GM12878 (cell line): ENCODE measurements around the gene KRTAP3-2. TPM values are rescaled to one million over a fixed set of nuclear protein-coding genes. Genes with fewer than 3 reads are reported as not detected.
"Not testable (repeated sequence)": the region's sequence is repeated elsewhere in the genome, so short reads cannot be mapped to it uniquely, and the experiment has no call there.

ENCODE experiments used
- ATAC-seq: fragments of 200-7000 bp; cut with Tn5 transposase; 3 replicates; pipeline ENCODE4 v1.9.1; 2020; ENCODE audit warnings: mild to moderate bottlenecking, moderate library complexity
- BruUV-seq: library from RNA; stranded (reverse); fragments of 400-500 nt; replicated peaks from 2 replicates; lab custom pipeline; 2021; lab: Mats Ljungman, UMichigan
- CTCF ChIA-PET: fragments of 300-600 bp; sonication (Branson Sonifier 250); formaldehyde crosslinking; extraction: SDS; loops from one replicate; lab custom pipeline; 2021; ENCODE audit warnings: inconsistent platforms; lab: Yijun Ruan, JAX
- POLR2A ChIA-PET: fragments of 350-600 bp; formaldehyde crosslinking; extraction: SDS; loops from one replicate; lab custom pipeline; 2021; ENCODE audit warnings: inconsistent platforms; lab: Charles Lee
- RAD21 ChIA-PET: fragments of 300-600 bp; sonication (Branson Sonifier 250); formaldehyde crosslinking; loops from one replicate; lab custom pipeline; 2023; ENCODE audit warnings: antibody characterized with exemption; ENCODE audit not compliant: unreplicated experiment; lab: Charles Lee
- SMC1A ChIA-PET: fragments of 300-600 bp; sonication (Branson Sonifier 250); formaldehyde crosslinking; loops from one replicate; lab custom pipeline; 2023; ENCODE audit not compliant: unreplicated experiment, uncharacterized antibody; lab: Charles Lee
- DNase-seq: peaks from one replicate; pipeline ENCODE4 v3.0.0-alpha.2; 2011; ENCODE audit warnings: low read depth, low spot score
- FAIRE-seq: peaks from 3 replicates; lab custom pipeline; 2011; peaks lifted over from hg19 to GRCh38; lab: Jason Lieb, UNC
- H2AFZ ChIP-seq: 2 replicates; pipeline ENCODE4 v1.6.0; 2011; ENCODE audit warnings: low read depth, low read length, control low read depth; ENCODE audit not compliant: control insufficient read depth
- H3K27ac ChIP-seq: 2 replicates; pipeline ENCODE4 v1.5.1; 2011; ENCODE audit warnings: control low read depth; ENCODE audit not compliant: control insufficient read depth, insufficient read depth
- H3K27me3 ChIP-seq, 2 experiments: replicated peaks in 1 of 2; 2 replicates each; pipeline versions ENCODE4 v1.6.0 to v1.6.1; 2011; ENCODE audit warnings: low read length in 1 of 2; ENCODE audit not compliant: control insufficient read depth in 2 of 2, insufficient read depth in 2 of 2
- H3K36me3 ChIP-seq, 2 experiments: 2 replicates each; pipeline ENCODE4 v1.5.1; 2011; ENCODE audit warnings: low read length in 1 of 2; ENCODE audit not compliant: control insufficient read depth in 2 of 2, insufficient read depth in 2 of 2
- H3K4me1 ChIP-seq: 2 replicates; pipeline ENCODE4 v1.6.1; 2011; ENCODE audit warnings: mild to moderate bottlenecking, low read length, moderate library complexity, mixed read lengths; ENCODE audit not compliant: control insufficient read depth, insufficient read depth
- H3K4me2 ChIP-seq: 2 replicates; pipeline ENCODE4 v1.6.0; 2011; ENCODE audit warnings: control low read depth; ENCODE audit not compliant: control insufficient read depth, insufficient read depth
- H3K4me3 ChIP-seq: fragments of 200-600 bp; sonication (generic); 2 replicates; pipeline ENCODE4 v1.5.1; 2016
- H3K79me2 ChIP-seq: 2 replicates; pipeline ENCODE4 v1.6.0; 2011; ENCODE audit warnings: low read length; ENCODE audit not compliant: control insufficient read depth, insufficient read depth
- H3K9ac ChIP-seq: 2 replicates; pipeline ENCODE4 v1.8.0; 2011; ENCODE audit warnings: low read length, control low read depth, mixed read lengths; ENCODE audit not compliant: control insufficient read depth, insufficient read depth
- H3K9me3 ChIP-seq: replicated peaks from 3 replicates; pipeline ENCODE4 v1.5.1; 2011; ENCODE audit warnings: mild to moderate bottlenecking, low read length; ENCODE audit not compliant: control insufficient read depth, insufficient read depth
- H4K20me1 ChIP-seq: 2 replicates; pipeline ENCODE4 v1.6.0; 2011; ENCODE audit not compliant: control insufficient read depth, insufficient read depth
- EGR1 ChIP-seq, 2 experiments: IDR thresholded peaks; 1 replicate in 1 of 2; 2 replicates in 1 of 2; pipeline ENCODE4 v1.6.1; 2011 to 2012; ENCODE audit warnings: low read depth in 2 of 2, low read length in 2 of 2, borderline replicate concordance in 1 of 2, mild to moderate bottlenecking in 1 of 2, moderate library complexity in 1 of 2
- HCFC1 ChIP-seq: fragments of 150-350 bp; IDR thresholded peaks from 2 replicates; pipeline ENCODE4 v1.6.1; 2014; ENCODE audit warnings: low read length
- IKZF2 ChIP-seq, 2 experiments: fragments of 450-650 bp; IDR thresholded peaks; 2 replicates each; pipeline ENCODE4 v1.6.1; 2017; ENCODE audit warnings: mild to moderate bottlenecking in 2 of 2, moderate library complexity in 2 of 2
- KDM1A ChIP-seq: fragments of 200-600 bp; sonication (generic); IDR thresholded peaks from 2 replicates; pipeline ENCODE4 v1.6.1; 2016; ENCODE audit warnings: borderline replicate concordance
- RAD51 ChIP-seq: fragments of 450-650 bp; IDR thresholded peaks from 2 replicates; pipeline ENCODE4 v1.6.1; 2016; ENCODE audit warnings: moderate library complexity, mild to moderate bottlenecking, inconsistent platforms
- ZNF207 ChIP-seq: fragments of 450-650 bp; IDR thresholded peaks from 2 replicates; pipeline ENCODE4 v1.6.1; 2014; ENCODE audit warnings: antibody characterized with exemption, mild to moderate bottlenecking, borderline replicate concordance
- WGBS: methylation state at CpG from one replicate; pipeline ENCODE4 v1.1.6; 2016; ENCODE audit warnings: low lambda C conversion rate; ENCODE audit not compliant: insufficient replicate concordance, insufficient coverage; ENCODE audit errors: missing lambda C conversion rate; 5-methylcytosine and 5-hydroxymethylcytosine counted together
- in situ Hi-C: fragments of 300-500 bp; cut with MboI; formaldehyde crosslinking; loops from 9 replicates; pipeline ENCODE4 v1.14.3; 2018; ENCODE audit warnings: mixed read lengths
- intact Hi-C: fragments of 100-400 bp; cut with micrococcal nuclease; formaldehyde crosslinking; loops from one replicate; pipeline ENCODE4 v1.14.2; 2022; ENCODE audit not compliant: unreplicated experiment
- polyA plus RNA-seq, 11 experiments: library from polyadenylated mRNA; depleted of rRNA in 4 of 11; unstranded in 6 of 11; stranded (reverse) in 5 of 11; fragments of >200 nt; fragmentation: Nextera tagmentation in 4 of 11; fragmentation: Illumina TruSeq in 1 of 11; extraction: Ambion mirVana in 4 of 11; extraction: Trizol in 1 of 11; gene quantifications; 1 replicate in 1 of 11; 2 replicates in 10 of 11; pipeline versions ENCODE4 v1.2.1 to v1.2.3, GENCODE V29; 2011 to 2016; ENCODE audit warnings: inconsistent platforms in 2 of 11, missing spikeins in 2 of 11, low read depth in 1 of 11
- total RNA-seq, 4 experiments: library from RNA; depleted of rRNA in 3 of 4; stranded (reverse); fragments of >200 nt in 3 of 4; fragmentation: Illumina TruSeq in 1 of 4; extraction: Trizol in 1 of 4; gene quantifications; 2 replicates each; pipeline versions ENCODE4 v1.2.1 to v1.2.3, GENCODE V29; 2013 to 2021

Gene KRTAP3-2
- total and polyA plus RNA-seq, 10 of the 15 experiments (the other 5 are each of a cell fraction or from before 2014, with no cell fraction given): not detected

GRCh38 chr17:41037853-41038350 lies 38.2 kb upstream of the KRTAP3-2 start:
- Histone ChIP-seq H2AFZ (no peak overlapping the region), H3K4me2 (no peak overlapping the region), H4K20me1 (no peaks in the 10 kb centered on the region), H3K79me2 (no peaks in the 10 kb centered on the region), H3K9ac (no peak overlapping the region), H3K4me1 (no peaks in the 10 kb centered on the region), H3K4me3 (no peak overlapping the region), H3K27ac (no peak overlapping the region), H3K9me3 (no peaks in the 10 kb centered on the region), H3K36me3 (no peaks in the 10 kb centered on the region), H3K27me3 (no peaks in the 10 kb centered on the region)
- no peak for FAIRE-seq
- SMC1A ChIA-PET: no interaction called here
- CTCF ChIA-PET: no interaction called here
- RAD21 ChIA-PET: no interaction called here
- in situ Hi-C loops (no loop called here), intact Hi-C loops (no loop called here)
- WGBS: 38% methylated on average over 2 of the region's 2 CpGs
- no TSS peak for BruUV-seq
- POLR2A ChIA-PET: no interaction called here
- ATAC-seq: no peak
- DNase-seq: no peak
- TF ChIP-seq HCFC1 (no peak), KDM1A (no peak), ZNF207 (no peak), RAD51 (no peak), EGR1 (IDR thresholded peaks at IDR 0.05; ENCODE audit: borderline replicate concordance in 1 of 2, low read depth in 2 of 2, low read length in 2 of 2) (no peak), IKZF2 (IDR thresholded peaks at IDR 0.05) (no peak)
- TF ChIP-seq, all 136 proteins: peak for 0

- in situ Hi-C loops, H3K27me3 ChIP-seq, intact Hi-C loops, CTCF ChIA-PET, RAD21 ChIA-PET, H3K27ac ChIP-seq, H3K9me3 ChIP-seq, H3K36me3 ChIP-seq, H3K4me3 ChIP-seq, DNase-seq, H3K4me2 ChIP-seq, POLR2A ChIA-PET, BruUV-seq, H4K20me1 ChIP-seq, SMC1A ChIA-PET, ATAC-seq, H3K4me1 ChIP-seq, H3K79me2 ChIP-seq, H2AFZ ChIP-seq, H3K9ac ChIP-seq, FAIRE-seq: not testable (repeated sequence)
- WGBS: 38% methylated on average over 10 of the region's 10 CpGs
Observed at GRCh38 chr17:41034346-41034935, 34.7 kb upstream of the KRTAP3-2 start, which contains the start of gene KRTAP1-3. TSS of gene KRTAP1-3 (minus strand) at chr17:41034874. CDS start at chr17:41034821, 53 bp downstream.
